Muscle layer of duodenum (tissue), 2 donors: ENCODE results near the gene ZNF724.
"Not testable (repeated sequence)": the region's sequence is repeated elsewhere in the genome, so short reads cannot be mapped to it uniquely, and the experiment has no call there.

ENCODE experiments used
- H3K27ac ChIP-seq: one replicate; pipeline ENCODE4 v1.7.0; 2013; ENCODE audit warnings: mild to moderate bottlenecking, low read length
- H3K27me3 ChIP-seq: one replicate; pipeline ENCODE4 v1.7.0; 2013; ENCODE audit warnings: low read depth, mild to moderate bottlenecking, control low read depth, low read length
- H3K36me3 ChIP-seq, 2 donors: one replicate each; pipeline ENCODE4 v1.7.0; 2013; ENCODE audit warnings: low read length in 2 of 2, control low read depth in 1 of 2, mild to moderate bottlenecking in 1 of 2; ENCODE audit not compliant: insufficient read depth in 2 of 2, control insufficient read depth in 1 of 2
- H3K4me1 ChIP-seq, 2 donors: one replicate each; pipeline ENCODE4 v1.7.0; 2013; ENCODE audit warnings: low read length in 2 of 2, mild to moderate bottlenecking in 2 of 2, control low read depth in 1 of 2, moderate library complexity in 1 of 2; ENCODE audit not compliant: insufficient read depth in 2 of 2, control insufficient read depth in 1 of 2
- H3K4me3 ChIP-seq, 2 donors: one replicate each; pipeline ENCODE4 v1.7.0; 2013; ENCODE audit warnings: low read length in 2 of 2, low read depth in 1 of 2, mild to moderate bottlenecking in 1 of 2
- H3K9me3 ChIP-seq, 2 donors: one replicate each; pipeline ENCODE4 v1.7.0; 2013; ENCODE audit warnings: low read length in 2 of 2, control low read depth in 1 of 2, mild to moderate bottlenecking in 1 of 2; ENCODE audit not compliant: control insufficient read depth in 1 of 2
- donor health status: healthy.

Gene ZNF724

DNA sequence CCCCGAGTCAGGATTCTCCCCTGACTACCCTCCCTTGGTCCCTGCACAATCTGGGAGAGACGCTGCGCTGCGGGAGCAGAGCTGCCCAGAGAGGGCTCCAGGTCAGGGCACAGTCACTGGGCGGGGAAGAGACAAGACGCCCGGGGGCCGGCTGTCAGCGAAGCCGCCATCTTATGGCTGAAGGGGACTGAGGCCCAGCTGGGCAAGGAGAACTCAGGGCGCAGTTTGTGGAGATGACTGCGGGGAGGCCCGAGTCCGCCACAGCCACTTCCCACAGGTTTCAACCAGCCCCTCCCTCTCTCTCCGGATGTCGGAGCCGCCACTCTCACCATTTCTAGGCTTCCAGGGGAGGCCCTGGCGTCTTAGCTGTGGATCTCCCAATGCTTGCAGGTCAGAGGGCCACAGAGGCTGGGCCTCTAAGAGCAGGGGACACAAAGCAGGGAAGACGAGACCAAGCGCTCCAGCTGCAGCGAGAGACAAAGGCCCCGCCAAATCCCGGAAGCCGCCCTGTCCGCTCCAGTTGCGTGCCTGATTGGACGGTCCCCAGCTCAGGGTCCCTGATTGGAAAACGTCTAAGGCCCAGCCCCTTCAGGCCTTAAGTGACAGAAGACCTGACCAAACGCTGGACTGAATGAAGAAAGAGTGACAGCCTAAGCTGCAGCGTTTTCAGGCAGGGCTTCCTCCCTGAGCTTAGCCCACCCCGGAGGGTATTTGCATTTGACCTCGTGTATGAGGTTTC lies at the start of gene ZNF724:
Gene ZNF724, minus strand, starts transcription at position 484 of the 739 bp plus-strand sequence. Its CDS starts 152 bp downstream, at position 332.
- H3K27me3 ChIP-seq = no peaks in the 10 kb centered on the region
- peaks cover 0 to 10% of the 10 kb centered on the region in 2 donors for H3K4me1 ChIP-seq
- no peak within 1 kb of the TSS for H3K27ac ChIP-seq
- peak within 1 kb of the TSS; percentile 66 to 86 for H3K4me3 ChIP-seq
- no peaks in the 10 kb centered on the region for H3K9me3 ChIP-seq
- no peaks in the 10 kb centered on the region for H3K36me3 ChIP-seq

DNA sequence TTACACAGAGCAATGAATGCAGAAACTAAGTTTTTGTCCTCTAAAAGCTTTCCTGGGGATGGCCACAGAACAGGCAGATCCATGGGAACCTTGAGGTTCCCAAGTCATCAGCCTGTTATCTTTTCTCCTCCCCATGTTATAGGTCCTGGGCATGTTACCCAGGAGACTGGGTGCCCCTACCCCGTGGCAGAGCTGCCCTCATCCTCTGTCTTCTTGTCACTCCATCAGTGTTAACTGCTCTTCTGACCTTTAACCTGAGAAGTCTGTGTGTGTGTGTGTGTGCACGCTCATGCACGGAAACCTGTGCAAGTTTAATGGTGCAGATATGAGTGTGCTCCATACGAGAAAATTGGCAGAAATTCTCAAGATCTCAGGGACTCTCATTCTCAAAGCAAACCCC lies 43.9 kb upstream of the ZNF724 start:
- H3K4me1 ChIP-seq = no peaks in the 10 kb centered on the region
- no peaks in the 10 kb centered on the region for H3K27me3 ChIP-seq
- H3K27ac ChIP-seq = no peak overlapping the region
- peaks cover 0 to 3% of the 10 kb centered on the region in 2 donors for H3K9me3 ChIP-seq
- no peaks in the 10 kb centered on the region for H3K36me3 ChIP-seq
- no peak overlapping the region for H3K4me3 ChIP-seq

DNA sequence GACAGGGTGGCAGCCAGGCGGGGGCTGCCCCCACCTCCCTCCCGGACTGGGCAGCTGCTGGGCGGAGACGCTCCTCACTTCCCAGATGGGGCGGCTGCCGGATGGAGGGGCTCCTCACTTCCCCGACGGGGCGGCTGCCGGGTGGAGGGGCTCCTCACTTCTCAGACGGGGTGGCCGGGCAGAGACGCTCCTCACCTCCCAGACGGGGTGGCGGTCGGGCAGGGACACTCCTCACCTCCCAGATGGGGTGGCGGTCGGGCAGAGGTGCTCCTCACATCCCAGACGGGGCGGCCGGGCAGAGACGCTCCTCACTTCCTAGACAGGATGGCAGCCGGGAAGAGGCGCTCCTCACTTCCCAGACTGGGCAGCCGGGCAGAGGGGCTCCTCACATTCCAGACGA lies 39.8 kb upstream of the ZNF724 start:
- not testable (repeated sequence) for H3K9me3 ChIP-seq, H3K36me3 ChIP-seq, H3K27me3 ChIP-seq, H3K4me3 ChIP-seq, H3K27ac ChIP-seq, H3K4me1 ChIP-seq

GRCh38 chr19:23287620-23288019 lies 37.4 kb upstream of the ZNF724 start:
- H3K4me3 ChIP-seq = no peak overlapping the region
- H3K9me3 ChIP-seq = no peaks in the 10 kb centered on the region
- H3K27me3 ChIP-seq = no peaks in the 10 kb centered on the region
- H3K27ac ChIP-seq = no peak overlapping the region
- H3K36me3 ChIP-seq = no peaks in the 10 kb centered on the region
- H3K4me1 ChIP-seq = no peaks in the 10 kb centered on the region

DNA sequence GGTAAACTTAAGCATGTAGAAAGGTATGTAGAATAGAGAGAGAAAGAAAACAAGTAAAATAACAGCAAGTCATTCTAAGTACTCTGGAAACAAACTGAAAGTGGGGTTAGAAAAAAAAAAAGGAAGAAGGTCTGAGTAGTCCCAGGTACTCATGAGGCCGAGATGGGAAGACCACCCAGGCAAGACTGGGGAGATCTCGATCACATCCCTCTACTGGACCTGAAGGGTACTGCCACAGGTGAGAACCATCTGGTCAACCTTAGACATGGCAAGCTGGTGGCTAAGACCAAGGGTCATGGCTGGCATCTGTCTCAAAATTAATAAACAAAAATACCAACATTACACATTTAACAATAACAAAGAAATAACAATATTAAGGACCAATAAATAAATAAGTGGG lies 36.3 kb upstream of the ZNF724 start:
- H3K4me1 ChIP-seq = no peaks in the 10 kb centered on the region

DNA sequence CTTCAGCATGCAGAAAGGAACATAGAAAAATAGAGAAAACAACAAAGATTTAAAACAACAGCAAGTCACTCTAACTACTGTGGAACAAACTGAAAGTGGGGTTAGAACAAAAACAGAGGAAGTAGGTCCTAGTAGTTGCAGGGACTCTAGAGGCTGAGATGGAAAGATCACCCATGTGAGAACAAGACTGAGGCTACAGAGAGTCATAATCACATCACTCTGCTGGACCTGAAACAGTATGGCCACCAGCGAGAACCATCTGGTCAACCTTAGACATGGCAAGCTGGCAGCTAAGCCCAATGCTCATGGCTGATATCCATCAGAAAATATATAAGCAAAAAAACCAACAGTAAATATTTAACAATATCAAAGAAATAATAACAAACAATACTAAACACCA lies 35.8 kb upstream of the ZNF724 start:
- no peaks in the 10 kb centered on the region for H3K4me1 ChIP-seq
- no peak overlapping the region for H3K27ac ChIP-seq
- no peaks in the 10 kb centered on the region for H3K27me3 ChIP-seq
- H3K9me3 ChIP-seq = no peaks in the 10 kb centered on the region
- H3K4me3 ChIP-seq = no peak overlapping the region
- no peaks in the 10 kb centered on the region for H3K36me3 ChIP-seq

More for the DNA sequence above, 36.3 kb upstream of the ZNF724 start:
- Histone ChIP-seq H3K9me3 (no peaks in the 10 kb centered on the region), H3K36me3 (no peaks in the 10 kb centered on the region), H3K27me3 (no peaks in the 10 kb centered on the region), H3K27ac (no peak overlapping the region), H3K4me3 (no peak overlapping the region)

DNA sequence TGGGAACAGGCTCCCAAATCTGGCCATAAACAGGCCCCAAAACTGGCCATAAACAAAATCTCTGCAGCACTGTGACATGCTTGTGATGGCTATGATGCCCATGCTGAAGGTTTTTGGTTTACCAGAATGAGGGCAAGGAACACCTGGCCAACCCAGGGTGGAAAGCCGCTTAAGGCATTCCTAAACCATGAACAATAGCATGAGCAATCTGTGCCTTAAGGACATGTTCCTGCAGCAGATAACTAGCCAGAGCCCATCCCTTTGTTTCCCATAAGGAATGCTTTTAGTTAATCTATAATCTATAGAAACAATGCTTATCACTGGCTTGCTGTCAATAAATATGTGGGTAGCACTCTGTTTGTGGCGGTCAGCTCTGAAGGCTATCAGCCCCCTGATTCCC lies 35.1 kb upstream of the ZNF724 start:
- H3K9me3 ChIP-seq, H3K27ac ChIP-seq, H3K4me3 ChIP-seq, H3K4me1 ChIP-seq, H3K27me3 ChIP-seq, H3K36me3 ChIP-seq: not testable (repeated sequence)

- Histone ChIP-seq H3K27ac (no peak overlapping the region), H3K27me3 (no peaks in the 10 kb centered on the region), H3K36me3 (no peaks in the 10 kb centered on the region), H3K9me3 (no peaks in the 10 kb centered on the region), H3K4me3 (no peak overlapping the region), H3K4me1 (no peaks in the 10 kb centered on the region)
These were observed 33.7 kb upstream of the ZNF724 start for GRCh38 chr19:23283925-23284324.

GRCh38 chr19:23281663-23282276 lies 31.6 kb upstream of the ZNF724 start:
- no peak overlapping the region for H3K4me3 ChIP-seq
- H3K9me3 ChIP-seq = no peaks in the 10 kb centered on the region

GRCh38 chr19:23278118-23278517 lies 27.9 kb upstream of the ZNF724 start:
- not testable (repeated sequence) for H3K36me3 ChIP-seq, H3K27me3 ChIP-seq, H3K27ac ChIP-seq, H3K4me1 ChIP-seq, H3K4me3 ChIP-seq, H3K9me3 ChIP-seq

More at GRCh38 chr19:23281663-23282276, 31.6 kb upstream of the ZNF724 start:
- Histone ChIP-seq H3K27me3 (no peaks in the 10 kb centered on the region), H3K27ac (no peak overlapping the region), H3K36me3 (no peaks in the 10 kb centered on the region), H3K4me1 (no peaks in the 10 kb centered on the region)

DNA sequence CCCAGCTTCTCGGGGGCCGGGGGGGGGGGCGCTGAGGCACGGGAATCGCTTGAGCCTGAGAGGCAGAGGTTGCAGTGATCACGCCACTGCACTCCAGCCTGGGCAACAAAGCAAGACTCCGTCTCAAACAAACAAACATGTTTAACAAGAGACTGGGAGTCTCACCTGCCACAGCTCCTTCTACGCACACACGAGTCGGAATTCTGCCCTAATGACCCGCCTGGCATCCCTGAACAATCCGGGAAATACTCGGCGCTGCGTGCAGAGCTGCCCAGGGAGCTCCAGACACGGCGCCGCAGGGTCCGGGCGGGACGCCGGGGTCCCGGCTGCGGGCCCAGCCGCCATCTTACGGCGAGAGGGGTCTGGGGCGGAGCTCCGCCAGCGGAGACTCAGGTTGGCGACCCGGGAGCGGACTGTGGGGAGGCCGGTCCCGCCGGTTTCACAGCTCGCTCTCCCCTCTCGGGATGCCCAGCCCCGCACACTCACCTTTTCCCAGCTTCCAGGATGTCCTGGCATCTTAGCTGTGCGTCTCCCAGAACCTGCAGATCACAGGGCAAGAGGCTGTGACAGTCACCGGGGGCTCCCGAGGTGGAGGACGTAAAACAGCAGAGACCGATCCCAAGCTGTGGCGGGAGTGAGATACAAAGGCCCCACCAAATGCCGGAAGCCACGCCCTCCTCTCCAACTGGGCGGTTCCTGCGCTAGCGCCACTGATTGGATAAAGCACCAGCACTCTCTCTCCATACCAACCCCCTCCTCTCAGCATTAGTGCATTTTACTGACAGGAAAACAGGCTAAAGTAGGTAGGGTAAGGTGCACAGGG lies 23.6 kb upstream of the ZNF724 start:
- Histone ChIP-seq H3K9me3 (no peaks in the 10 kb centered on the region), H3K4me3 (peak overlapping the region; percentile 83 to 99), H3K27ac (peak overlapping the region; percentile 57), H3K27me3 (no peaks in the 10 kb centered on the region), H3K36me3 (peaks cover 0 to 6% of the 10 kb centered on the region in 2 donors), H3K4me1 (peaks cover 0 to 9% of the 10 kb centered on the region in 2 donors)
